GM23248 (cell line): ENCODE results near the gene VPS37B.

Experiments used
- EZH2 ChIP-seq: fragments of 200-600 bp; sonication (generic); IDR thresholded peaks from 2 replicates; pipeline ENCODE4 v1.6.1; 2018; ENCODE audit warnings: antibody characterized with exemption, mild to moderate bottlenecking; ENCODE audit not compliant: insufficient read depth, poor library complexity, severe bottlenecking
- EZH2phosphoT487 ChIP-seq: fragments of 200-600 bp; sonication (generic); IDR thresholded peaks from 2 replicates; pipeline ENCODE4 v1.6.1; 2018; ENCODE audit warnings: antibody characterized with exemption, moderate library complexity, mild to moderate bottlenecking, low read depth; ENCODE audit not compliant: insufficient read depth

GRCh38 chr12:122889761-122890520 lies 6.0 kb downstream of the VPS37B start:
- no peak for TF ChIP-seq EZH2
- no peak for TF ChIP-seq EZH2phosphoT487
